Measurements from ENCODE around the gene TMEM273. TPM values are rescaled to one million over a fixed set of nuclear protein-coding genes. Genes with fewer than 3 reads are reported as not detected.
A peak's percentile ranks its signal among the peaks of the same experiment; 100 is the strongest.

TMEM273 gene
- total RNA-seq, 1 donor from 2014 or later: not detected

DNA sequence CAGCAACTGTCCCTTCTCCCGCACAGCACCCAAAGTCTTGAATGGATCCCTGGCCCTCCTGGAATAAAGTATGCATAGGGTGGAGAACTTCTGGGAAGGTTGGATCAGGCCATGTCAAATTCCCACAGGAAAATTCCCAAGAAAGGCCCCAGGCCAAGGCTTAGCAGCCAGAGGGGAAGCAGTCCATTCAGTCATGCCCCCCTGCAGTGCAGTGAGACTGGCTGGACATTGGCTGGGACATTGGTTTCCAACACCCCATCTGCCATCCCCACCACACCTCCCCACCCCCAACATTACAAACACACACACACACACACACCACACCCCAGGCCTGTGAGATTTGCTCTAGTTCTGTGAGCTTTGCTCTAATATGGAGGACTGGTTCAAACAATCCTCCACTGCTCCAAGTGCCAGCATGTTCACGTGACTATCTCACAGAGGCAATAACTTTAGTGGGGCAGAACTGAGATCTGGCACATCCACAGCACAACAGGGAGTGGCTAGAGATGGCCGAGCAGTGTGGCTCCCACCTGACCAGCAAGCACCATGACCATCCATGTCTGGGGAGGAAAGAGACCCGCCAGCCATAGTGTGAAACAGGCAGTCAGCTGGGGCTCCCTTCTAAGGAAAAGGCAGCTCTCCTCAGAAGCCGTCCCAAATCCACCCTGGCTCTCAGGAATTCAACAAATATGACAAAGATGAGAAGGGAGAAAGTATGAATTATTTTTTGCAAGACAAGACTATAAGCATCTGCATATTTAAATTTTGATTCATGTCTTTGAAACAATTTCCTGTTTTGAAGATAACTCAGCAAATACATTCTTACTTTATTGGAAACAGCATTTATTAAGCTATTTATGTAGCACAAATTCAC, 47.6 kb downstream of the TMEM273 start:
- TF ChIP-seq, protein P1, sequence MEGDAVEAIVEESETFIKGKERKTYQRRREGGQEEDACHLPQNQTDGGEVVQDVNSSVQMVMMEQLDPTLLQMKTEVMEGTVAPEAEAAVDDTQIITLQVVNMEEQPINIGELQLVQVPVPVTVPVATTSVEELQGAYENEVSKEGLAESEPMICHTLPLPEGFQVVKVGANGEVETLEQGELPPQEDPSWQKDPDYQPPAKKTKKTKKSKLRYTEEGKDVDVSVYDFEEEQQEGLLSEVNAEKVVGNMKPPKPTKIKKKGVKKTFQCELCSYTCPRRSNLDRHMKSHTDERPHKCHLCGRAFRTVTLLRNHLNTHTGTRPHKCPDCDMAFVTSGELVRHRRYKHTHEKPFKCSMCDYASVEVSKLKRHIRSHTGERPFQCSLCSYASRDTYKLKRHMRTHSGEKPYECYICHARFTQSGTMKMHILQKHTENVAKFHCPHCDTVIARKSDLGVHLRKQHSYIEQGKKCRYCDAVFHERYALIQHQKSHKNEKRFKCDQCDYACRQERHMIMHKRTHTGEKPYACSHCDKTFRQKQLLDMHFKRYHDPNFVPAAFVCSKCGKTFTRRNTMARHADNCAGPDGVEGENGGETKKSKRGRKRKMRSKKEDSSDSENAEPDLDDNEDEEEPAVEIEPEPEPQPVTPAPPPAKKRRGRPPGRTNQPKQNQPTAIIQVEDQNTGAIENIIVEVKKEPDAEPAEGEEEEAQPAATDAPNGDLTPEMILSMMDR (IDR thresholded peaks at IDR 0.05): no peak
- Mint-ChIP-seq H3K4me3 (ENCODE audit: unreplicated experiment) (no peak overlapping the region), H3K36me3 (ENCODE audit: unreplicated experiment) (no peaks in the 10 kb centered on the region), H3K4me1 (ENCODE audit: unreplicated experiment) (no peaks in the 10 kb centered on the region), H3K9me3 (ENCODE audit: unreplicated experiment) (peaks cover 3% of the 10 kb centered on the region), H3K27ac (ENCODE audit: unreplicated experiment) (no peak overlapping the region), H3K27me3 (ENCODE audit: unreplicated experiment) (peaks cover 5% of the 10 kb centered on the region)
- no peak for DNase-seq (ENCODE audit: extremely low spot score, unreplicated experiment)

DNA sequence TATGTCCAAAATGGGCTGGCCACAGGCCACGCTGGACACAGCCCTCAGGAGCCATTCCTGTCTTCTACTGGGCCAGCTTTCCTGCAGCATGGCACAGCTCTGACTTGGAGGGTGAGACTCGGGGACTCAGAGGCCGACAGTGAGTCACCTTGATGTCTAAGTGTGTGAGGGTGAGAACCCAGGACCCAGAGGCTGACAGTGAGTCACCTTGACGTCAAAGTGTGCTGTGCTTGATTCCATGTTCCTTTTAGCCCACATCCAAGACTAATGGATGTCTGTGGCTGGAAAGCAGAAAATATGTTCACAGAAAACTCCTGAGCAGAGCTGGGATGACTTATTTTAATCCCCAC, 48.4 kb downstream of the TMEM273 start:
- no peak overlapping the region for H3K4me3 Mint-ChIP-seq (ENCODE audit: unreplicated experiment)
- H3K4me1 Mint-ChIP-seq (ENCODE audit: unreplicated experiment): no peaks in the 10 kb centered on the region
- TF ChIP-seq, protein P1 (IDR thresholded peaks at IDR 0.05): no peak
- H3K9me3 Mint-ChIP-seq (ENCODE audit: unreplicated experiment): peaks cover 3% of the 10 kb centered on the region
- no peak for DNase-seq (ENCODE audit: extremely low spot score, unreplicated experiment)
- H3K36me3 Mint-ChIP-seq (ENCODE audit: unreplicated experiment): no peaks in the 10 kb centered on the region
- H3K27me3 Mint-ChIP-seq (ENCODE audit: unreplicated experiment): peaks cover 5% of the 10 kb centered on the region
- no peak overlapping the region for H3K27ac Mint-ChIP-seq (ENCODE audit: unreplicated experiment)

DNA sequence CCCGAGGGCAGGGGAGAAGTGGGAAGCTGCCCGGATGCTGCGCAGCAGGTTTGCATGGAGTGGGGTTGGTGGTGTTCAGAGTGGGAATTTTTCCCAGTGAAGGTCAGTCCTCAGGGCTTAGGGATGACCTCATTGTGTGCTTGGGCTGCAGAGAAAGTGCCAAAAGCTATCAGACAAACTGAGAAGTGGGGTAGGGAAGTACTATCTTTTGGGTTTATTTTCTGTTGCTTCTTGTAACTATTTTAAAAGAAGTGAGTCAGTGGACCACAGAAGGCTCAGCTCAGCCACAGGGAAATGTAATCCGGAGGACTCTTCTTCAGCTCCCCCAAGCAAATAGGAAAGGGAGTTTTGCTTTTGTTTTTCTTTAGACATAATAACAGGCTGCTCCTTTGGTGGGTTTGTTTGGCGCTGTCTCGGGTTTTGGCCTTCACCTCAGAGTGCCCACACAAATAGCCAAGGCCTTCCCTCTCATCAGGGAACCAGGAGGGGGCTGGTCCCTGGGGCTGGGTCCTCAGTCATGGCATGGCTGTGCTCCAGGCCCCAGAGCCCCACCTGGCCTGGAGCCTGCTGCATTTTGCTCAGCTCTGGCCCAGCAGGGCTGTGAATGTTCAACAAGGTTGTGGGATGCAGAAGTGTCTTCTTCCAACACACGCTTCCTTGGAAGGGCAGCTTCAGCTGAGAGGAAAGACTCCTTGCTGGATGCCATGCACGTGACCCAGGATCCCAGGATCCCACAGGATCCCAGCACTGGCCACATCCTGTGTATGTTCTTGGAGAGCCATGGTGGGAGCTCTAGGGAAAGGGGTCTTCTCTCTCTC, 49.0 kb downstream of the TMEM273 start:
- Mint-ChIP-seq H3K4me3 (ENCODE audit: unreplicated experiment) (no peak overlapping the region), H3K36me3 (ENCODE audit: unreplicated experiment) (no peaks in the 10 kb centered on the region), H3K9me3 (ENCODE audit: unreplicated experiment) (peaks cover 3% of the 10 kb centered on the region), H3K27me3 (ENCODE audit: unreplicated experiment) (peaks cover 8% of the 10 kb centered on the region), H3K27ac (ENCODE audit: unreplicated experiment) (no peak overlapping the region), H3K4me1 (ENCODE audit: unreplicated experiment) (no peaks in the 10 kb centered on the region)
- DNase-seq (ENCODE audit: extremely low spot score, unreplicated experiment): peak; percentile 30
- TF ChIP-seq, protein P1 (IDR thresholded peaks at IDR 0.05): no peak

DNA sequence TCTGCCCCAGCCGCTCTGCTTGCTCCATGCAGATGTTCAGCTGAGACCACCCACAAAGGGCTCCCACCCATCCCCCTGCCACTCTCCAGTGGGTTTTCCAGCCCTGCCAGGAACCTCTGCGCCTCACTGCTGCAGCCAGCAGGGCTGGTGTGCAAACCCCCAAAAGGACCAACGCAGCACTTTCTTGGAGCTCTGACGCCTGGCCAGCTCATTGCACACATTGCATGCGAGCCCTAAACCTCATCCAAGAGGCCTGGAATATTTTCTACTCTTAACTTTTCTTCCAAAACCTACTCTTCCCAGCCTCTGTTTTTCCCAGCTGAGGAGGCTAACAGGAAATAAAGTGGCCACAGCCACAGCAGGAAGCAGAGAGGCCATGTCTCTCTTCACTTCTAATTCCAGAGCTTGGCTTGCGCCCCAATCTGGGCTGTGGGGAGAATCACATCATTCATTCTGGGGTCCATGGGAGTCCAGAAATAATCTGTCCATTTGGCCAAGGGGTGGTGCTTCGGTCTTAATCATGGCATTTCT, 49.8 kb downstream of the TMEM273 start:
- peaks cover 8% of the 10 kb centered on the region for H3K27me3 Mint-ChIP-seq (ENCODE audit: unreplicated experiment)
- no peak overlapping the region for H3K27ac Mint-ChIP-seq (ENCODE audit: unreplicated experiment)
- no peak overlapping the region for H3K4me3 Mint-ChIP-seq (ENCODE audit: unreplicated experiment)
- DNase-seq (ENCODE audit: extremely low spot score, unreplicated experiment): peak; percentile 69
- no peaks in the 10 kb centered on the region for H3K36me3 Mint-ChIP-seq (ENCODE audit: unreplicated experiment)
- H3K4me1 Mint-ChIP-seq (ENCODE audit: unreplicated experiment): no peaks in the 10 kb centered on the region
- peaks cover 3% of the 10 kb centered on the region for H3K9me3 Mint-ChIP-seq (ENCODE audit: unreplicated experiment)
- TF ChIP-seq, protein P1 (IDR thresholded peaks at IDR 0.05): no peak

DNA sequence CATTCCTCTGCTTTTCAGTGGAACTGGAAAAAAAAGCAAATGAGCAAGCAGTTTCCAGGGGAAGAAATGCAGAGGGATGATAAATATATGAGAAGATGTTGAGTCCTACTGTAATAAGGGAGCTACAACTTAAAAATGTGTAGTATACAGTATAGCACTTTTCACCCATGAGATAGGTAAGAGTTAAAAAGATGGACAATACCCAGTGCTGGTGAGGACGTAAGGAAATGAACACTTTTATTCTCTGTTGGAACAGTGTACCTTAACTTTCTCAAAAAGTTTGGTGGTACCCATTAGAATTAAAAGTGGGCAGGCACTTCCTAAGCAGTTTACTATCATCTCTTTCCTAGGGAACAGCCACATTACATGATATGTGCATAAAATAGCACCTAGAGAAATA, 51.7 kb downstream of the TMEM273 start:
- H3K27me3 Mint-ChIP-seq (ENCODE audit: unreplicated experiment): peaks cover 8% of the 10 kb centered on the region
- no peak for DNase-seq (ENCODE audit: extremely low spot score, unreplicated experiment)
- no peaks in the 10 kb centered on the region for H3K4me1 Mint-ChIP-seq (ENCODE audit: unreplicated experiment)
- TF ChIP-seq, protein P1 (IDR thresholded peaks at IDR 0.05): no peak
- no peaks in the 10 kb centered on the region for H3K36me3 Mint-ChIP-seq (ENCODE audit: unreplicated experiment)
- no peak overlapping the region for H3K27ac Mint-ChIP-seq (ENCODE audit: unreplicated experiment)
- no peak overlapping the region for H3K4me3 Mint-ChIP-seq (ENCODE audit: unreplicated experiment)
- H3K9me3 Mint-ChIP-seq (ENCODE audit: unreplicated experiment): peaks cover 3% of the 10 kb centered on the region
